ENCODE data around the gene PGLYRP2.

Gene PGLYRP2

DNA sequence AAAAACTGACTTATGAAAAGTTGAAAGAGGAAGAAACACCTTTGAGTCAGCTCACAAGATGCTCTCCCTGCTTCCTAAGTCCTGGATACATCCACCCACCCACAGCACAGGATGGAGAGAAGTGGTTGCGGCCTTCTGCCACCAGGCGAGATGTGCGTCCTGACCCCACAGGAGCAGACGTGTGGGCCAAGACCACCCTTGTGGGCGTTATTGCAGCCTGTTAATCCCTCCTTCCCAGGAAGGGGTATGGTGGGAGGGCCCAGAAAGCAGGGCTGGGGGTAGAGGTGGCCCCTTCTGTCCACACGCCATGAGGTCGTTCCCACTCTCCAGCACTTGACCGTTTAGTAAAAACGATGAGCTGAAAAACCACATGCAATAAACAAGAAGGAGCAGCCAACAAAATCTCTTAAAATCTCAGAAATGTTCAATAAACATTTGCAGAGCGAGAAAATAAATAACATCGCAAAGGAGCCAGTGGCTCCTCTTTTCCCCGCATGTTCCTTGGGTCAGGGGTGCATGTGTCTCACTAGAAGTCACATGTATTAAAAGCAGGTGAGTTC, 58.1 kb downstream of the PGLYRP2 start:
- ChIA-PET POLR2A (interaction anchor here (4.8 kb wide), 1 partner anchor 10 kb away, joined by 54 read pairs; no protein-coding TSS in a partner anchor), CTCF (interaction anchor here (1.3 to 3.5 kb wide), 2 partner anchors 8 to 134 kb away, joined by 4 to 28 read pairs; no protein-coding TSS in a partner anchor)
- TF ChIP-seq FOXK2 (IDR thresholded peaks at IDR 0.05) (no peak), FOXA1 (IDR thresholded peaks at IDR 0.05) (no peak), LEF1 (IDR thresholded peaks at IDR 0.05; ENCODE audit: borderline replicate concordance) (no peak), TARDBP (IDR thresholded peaks at IDR 0.05) (no peak), HDGF (IDR thresholded peaks at IDR 0.05; ENCODE audit: borderline replicate concordance) (no peak), L3MBTL2 (conservative IDR thresholded peaks at IDR 0.05) (no peak), ELF4 (IDR thresholded peaks at IDR 0.05) (no peak), SUZ12 (IDR thresholded peaks at IDR 0.05) (no peak), CTBP1 (IDR thresholded peaks at IDR 0.05; ENCODE audit: borderline replicate concordance) (no peak), NFRKB (IDR thresholded peaks at IDR 0.05) (no peak), FOXM1 (IDR thresholded peaks at IDR 0.05; ENCODE audit: borderline replicate concordance) (no peak)
- TF ChIP-seq, protein P1, sequence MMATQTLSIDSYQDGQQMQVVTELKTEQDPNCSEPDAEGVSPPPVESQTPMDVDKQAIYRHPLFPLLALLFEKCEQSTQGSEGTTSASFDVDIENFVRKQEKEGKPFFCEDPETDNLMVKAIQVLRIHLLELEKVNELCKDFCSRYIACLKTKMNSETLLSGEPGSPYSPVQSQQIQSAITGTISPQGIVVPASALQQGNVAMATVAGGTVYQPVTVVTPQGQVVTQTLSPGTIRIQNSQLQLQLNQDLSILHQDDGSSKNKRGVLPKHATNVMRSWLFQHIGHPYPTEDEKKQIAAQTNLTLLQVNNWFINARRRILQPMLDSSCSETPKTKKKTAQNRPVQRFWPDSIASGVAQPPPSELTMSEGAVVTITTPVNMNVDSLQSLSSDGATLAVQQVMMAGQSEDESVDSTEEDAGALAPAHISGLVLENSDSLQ (IDR thresholded peaks at IDR 0.05): no peak
- DNase-seq (ENCODE audit: extremely low spot score): no peak

DNA sequence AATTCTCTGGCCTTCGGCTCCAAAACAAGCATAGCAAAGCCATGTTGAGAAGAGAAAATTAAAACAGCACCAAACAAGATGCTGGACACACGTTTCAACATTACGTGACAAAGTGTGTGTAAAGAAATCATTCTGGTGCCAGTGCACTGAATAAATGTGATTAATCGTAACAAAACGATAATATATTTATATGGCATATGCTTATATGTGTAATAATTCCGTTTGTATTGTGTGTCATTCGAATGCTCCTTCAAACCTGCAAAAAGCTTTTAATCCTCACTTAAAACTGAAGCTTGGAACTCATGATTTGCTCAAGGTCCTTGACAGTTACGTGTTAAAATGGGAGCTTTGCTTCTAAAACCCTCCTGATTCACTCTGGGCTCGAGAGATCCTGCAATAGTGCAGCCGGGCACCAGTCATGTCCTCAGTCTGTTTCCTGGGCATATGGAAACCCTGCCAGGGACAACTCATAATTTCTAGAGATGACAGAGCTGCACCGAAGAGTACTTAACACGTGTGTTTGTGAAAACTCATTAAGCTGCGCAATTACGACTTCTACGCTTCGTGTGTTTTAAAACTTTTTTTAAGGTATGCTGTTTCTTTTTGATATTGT, 59.8 kb downstream of the PGLYRP2 start:
- no peak for DNase-seq (ENCODE audit: extremely low spot score)
- ChIA-PET CTCF (interaction anchor here (0.7 to 3.5 kb wide), 8 partner anchors 9 to 141 kb away, joined by 3 to 28 read pairs (median 4); no protein-coding TSS in a partner anchor), POLR2A (interaction anchor here (0.6 to 4.8 kb wide), 17 partner anchors 10 to 169 kb away, joined by 3 to 54 read pairs (median 4); partner anchors contain the start of gene AKAP8)
- no peak for TF ChIP-seq CTBP1 (IDR thresholded peaks at IDR 0.05; ENCODE audit: borderline replicate concordance)
- TF ChIP-seq NFRKB (IDR thresholded peaks at IDR 0.05): no peak
- no peak for TF ChIP-seq SP1 (IDR thresholded peaks at IDR 0.05)
- TF ChIP-seq ELF4 (IDR thresholded peaks at IDR 0.05): no peak
- TF ChIP-seq TARDBP (IDR thresholded peaks at IDR 0.05): no peak
- TF ChIP-seq FOXK2 (IDR thresholded peaks at IDR 0.05): no peak
- TF ChIP-seq FOXA1 (IDR thresholded peaks at IDR 0.05): no peak
- TF ChIP-seq SUZ12 (IDR thresholded peaks at IDR 0.05): no peak
- no peak for TF ChIP-seq ARNT (IDR thresholded peaks at IDR 0.05)
- TF ChIP-seq ZNF384 (IDR thresholded peaks at IDR 0.05): no peak
- no peak for TF ChIP-seq BHLHE40 (IDR thresholded peaks at IDR 0.05; ENCODE audit: borderline replicate concordance)
- TF ChIP-seq LEF1 (IDR thresholded peaks at IDR 0.05; ENCODE audit: borderline replicate concordance): no peak
- no peak for TF ChIP-seq L3MBTL2 (conservative IDR thresholded peaks at IDR 0.05)
- TF ChIP-seq FOXM1 (IDR thresholded peaks at IDR 0.05; ENCODE audit: borderline replicate concordance): no peak
- TF ChIP-seq, protein P1 (IDR thresholded peaks at IDR 0.05): no peak
- TF ChIP-seq HDGF (IDR thresholded peaks at IDR 0.05; ENCODE audit: borderline replicate concordance): no peak

All from HEK293T (cell line).